H1 (cell line): ENCODE results near the gene SNW1. TPM values are rescaled to one million over a fixed set of nuclear protein-coding genes. Genes with fewer than 3 reads are reported as not detected.

ENCODE experiments used
- CBX5 ChIP-seq: fragments of 300-800, 300-1000 bp; sonication (generic); IDR thresholded peaks from 2 replicates; pipeline ENCODE4 v1.7.1; 2016; ENCODE audit warnings: antibody characterized with exemption, low read length, low read depth
- KDM4A ChIP-seq: IDR thresholded peaks from one replicate; pipeline ENCODE4 v1.7.1; 2012; ENCODE audit warnings: low read depth, mild to moderate bottlenecking, moderate library complexity, low read length, inconsistent platforms; ENCODE audit not compliant: severe bottlenecking
- KDM5A ChIP-seq: fragments of 200-600 bp; IDR thresholded peaks from 2 replicates; pipeline ENCODE4 v1.7.1; 2012; ENCODE audit warnings: mild to moderate bottlenecking, low read length, inconsistent platforms, mixed read lengths
- MAX ChIP-seq: IDR thresholded peaks from 2 replicates; pipeline ENCODE4 v1.6.1; 2012; ENCODE audit warnings: inconsistent platforms
- NANOG ChIP-seq: IDR thresholded peaks from 2 replicates; pipeline ENCODE4 v1.6.1; 2011; ENCODE audit warnings: low read length, low read depth, mild to moderate bottlenecking, inconsistent platforms; ENCODE audit not compliant: insufficient read depth, poor library complexity, severe bottlenecking
- NRF1 ChIP-seq: IDR thresholded peaks from 2 replicates; pipeline ENCODE4 v1.6.1; 2011; ENCODE audit warnings: mild to moderate bottlenecking, low read depth, low read length, improper control_type of control experiment
- PHF8 ChIP-seq: fragments of 200-600 bp; sonication (generic); conservative IDR thresholded peaks from 2 replicates; pipeline ENCODE4 v1.7.1; 2012; ENCODE audit warnings: low read depth, mild to moderate bottlenecking, inconsistent platforms, low read length, moderate library complexity
- RBBP5 ChIP-seq: IDR thresholded peaks from 2 replicates; pipeline ENCODE4 v1.7.1; 2012; ENCODE audit warnings: low read depth, mild to moderate bottlenecking, inconsistent platforms, low read length, moderate library complexity, borderline replicate concordance
- SP1 ChIP-seq: IDR thresholded peaks from 2 replicates; pipeline ENCODE4 v1.6.1; 2011; ENCODE audit warnings: low read depth, low read length
- SP4 ChIP-seq: IDR thresholded peaks from 2 replicates; pipeline ENCODE4 v1.6.1; 2012; ENCODE audit warnings: low read length, inconsistent platforms
- polyA plus RNA-seq, 7 experiments: library from polyadenylated mRNA; depleted of rRNA in 3 of 7; stranded (reverse) in 5 of 7; unstranded in 2 of 7; fragments of >200 nt in 5 of 7; fragments of 200-250 nt in 2 of 7; gene quantifications; 1 replicate in 5 of 7; 2 replicates in 1 of 7; 4 replicates in 1 of 7; pipeline versions ENCODE4 v1.2.1 to v1.2.3, GENCODE V29; 2011 to 2013; ENCODE audit warnings: missing spikeins in 2 of 7, mixed read lengths in 2 of 7
- total RNA-seq: library from RNA; stranded (reverse); fragmentation: NEBNext Ultra II Directional; extraction: Animal tissue kit (Norgen Biotek cat#: 25700); gene quantifications from 2 replicates; pipeline ENCODE4 v1.2.1, GENCODE V29; 2021
- TF ChIP-seq, protein P1 (sequence below): fragments of 300-600 bp; sonication (generic); IDR thresholded peaks from 2 replicates; pipeline ENCODE4 v1.7.1; 2012; ENCODE audit warnings: low read length, moderate library complexity, mild to moderate bottlenecking, inconsistent platforms; ENCODE audit not compliant: insufficient replicate concordance

SNW1 gene
- total and polyA plus RNA-seq, 2 of the 8 experiments (the other 6 are each of a cell fraction or from before 2014, with no cell fraction given) = 13.2 to 79.2 TPM

DNA sequence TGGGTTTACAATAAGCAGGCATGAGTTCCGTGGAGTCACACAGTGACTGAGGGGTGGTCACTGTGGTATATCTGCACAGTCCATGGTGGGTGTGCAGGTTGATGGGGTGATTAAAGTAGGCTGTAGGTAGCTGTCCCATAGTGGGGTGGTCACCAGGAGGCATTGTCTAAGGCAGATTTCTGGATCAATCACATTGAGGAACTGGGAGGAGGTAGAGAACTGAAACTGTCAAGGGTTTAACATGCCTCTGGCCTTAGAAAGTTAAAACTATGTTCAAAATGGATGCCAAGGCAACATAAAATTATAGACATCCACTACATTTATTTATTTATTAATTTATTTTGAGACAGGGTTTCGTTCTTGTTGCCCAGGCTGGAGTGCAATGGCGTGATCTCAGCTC, 47.3 kb upstream of the SNW1 start (continued):
- TF ChIP-seq, protein P1, sequence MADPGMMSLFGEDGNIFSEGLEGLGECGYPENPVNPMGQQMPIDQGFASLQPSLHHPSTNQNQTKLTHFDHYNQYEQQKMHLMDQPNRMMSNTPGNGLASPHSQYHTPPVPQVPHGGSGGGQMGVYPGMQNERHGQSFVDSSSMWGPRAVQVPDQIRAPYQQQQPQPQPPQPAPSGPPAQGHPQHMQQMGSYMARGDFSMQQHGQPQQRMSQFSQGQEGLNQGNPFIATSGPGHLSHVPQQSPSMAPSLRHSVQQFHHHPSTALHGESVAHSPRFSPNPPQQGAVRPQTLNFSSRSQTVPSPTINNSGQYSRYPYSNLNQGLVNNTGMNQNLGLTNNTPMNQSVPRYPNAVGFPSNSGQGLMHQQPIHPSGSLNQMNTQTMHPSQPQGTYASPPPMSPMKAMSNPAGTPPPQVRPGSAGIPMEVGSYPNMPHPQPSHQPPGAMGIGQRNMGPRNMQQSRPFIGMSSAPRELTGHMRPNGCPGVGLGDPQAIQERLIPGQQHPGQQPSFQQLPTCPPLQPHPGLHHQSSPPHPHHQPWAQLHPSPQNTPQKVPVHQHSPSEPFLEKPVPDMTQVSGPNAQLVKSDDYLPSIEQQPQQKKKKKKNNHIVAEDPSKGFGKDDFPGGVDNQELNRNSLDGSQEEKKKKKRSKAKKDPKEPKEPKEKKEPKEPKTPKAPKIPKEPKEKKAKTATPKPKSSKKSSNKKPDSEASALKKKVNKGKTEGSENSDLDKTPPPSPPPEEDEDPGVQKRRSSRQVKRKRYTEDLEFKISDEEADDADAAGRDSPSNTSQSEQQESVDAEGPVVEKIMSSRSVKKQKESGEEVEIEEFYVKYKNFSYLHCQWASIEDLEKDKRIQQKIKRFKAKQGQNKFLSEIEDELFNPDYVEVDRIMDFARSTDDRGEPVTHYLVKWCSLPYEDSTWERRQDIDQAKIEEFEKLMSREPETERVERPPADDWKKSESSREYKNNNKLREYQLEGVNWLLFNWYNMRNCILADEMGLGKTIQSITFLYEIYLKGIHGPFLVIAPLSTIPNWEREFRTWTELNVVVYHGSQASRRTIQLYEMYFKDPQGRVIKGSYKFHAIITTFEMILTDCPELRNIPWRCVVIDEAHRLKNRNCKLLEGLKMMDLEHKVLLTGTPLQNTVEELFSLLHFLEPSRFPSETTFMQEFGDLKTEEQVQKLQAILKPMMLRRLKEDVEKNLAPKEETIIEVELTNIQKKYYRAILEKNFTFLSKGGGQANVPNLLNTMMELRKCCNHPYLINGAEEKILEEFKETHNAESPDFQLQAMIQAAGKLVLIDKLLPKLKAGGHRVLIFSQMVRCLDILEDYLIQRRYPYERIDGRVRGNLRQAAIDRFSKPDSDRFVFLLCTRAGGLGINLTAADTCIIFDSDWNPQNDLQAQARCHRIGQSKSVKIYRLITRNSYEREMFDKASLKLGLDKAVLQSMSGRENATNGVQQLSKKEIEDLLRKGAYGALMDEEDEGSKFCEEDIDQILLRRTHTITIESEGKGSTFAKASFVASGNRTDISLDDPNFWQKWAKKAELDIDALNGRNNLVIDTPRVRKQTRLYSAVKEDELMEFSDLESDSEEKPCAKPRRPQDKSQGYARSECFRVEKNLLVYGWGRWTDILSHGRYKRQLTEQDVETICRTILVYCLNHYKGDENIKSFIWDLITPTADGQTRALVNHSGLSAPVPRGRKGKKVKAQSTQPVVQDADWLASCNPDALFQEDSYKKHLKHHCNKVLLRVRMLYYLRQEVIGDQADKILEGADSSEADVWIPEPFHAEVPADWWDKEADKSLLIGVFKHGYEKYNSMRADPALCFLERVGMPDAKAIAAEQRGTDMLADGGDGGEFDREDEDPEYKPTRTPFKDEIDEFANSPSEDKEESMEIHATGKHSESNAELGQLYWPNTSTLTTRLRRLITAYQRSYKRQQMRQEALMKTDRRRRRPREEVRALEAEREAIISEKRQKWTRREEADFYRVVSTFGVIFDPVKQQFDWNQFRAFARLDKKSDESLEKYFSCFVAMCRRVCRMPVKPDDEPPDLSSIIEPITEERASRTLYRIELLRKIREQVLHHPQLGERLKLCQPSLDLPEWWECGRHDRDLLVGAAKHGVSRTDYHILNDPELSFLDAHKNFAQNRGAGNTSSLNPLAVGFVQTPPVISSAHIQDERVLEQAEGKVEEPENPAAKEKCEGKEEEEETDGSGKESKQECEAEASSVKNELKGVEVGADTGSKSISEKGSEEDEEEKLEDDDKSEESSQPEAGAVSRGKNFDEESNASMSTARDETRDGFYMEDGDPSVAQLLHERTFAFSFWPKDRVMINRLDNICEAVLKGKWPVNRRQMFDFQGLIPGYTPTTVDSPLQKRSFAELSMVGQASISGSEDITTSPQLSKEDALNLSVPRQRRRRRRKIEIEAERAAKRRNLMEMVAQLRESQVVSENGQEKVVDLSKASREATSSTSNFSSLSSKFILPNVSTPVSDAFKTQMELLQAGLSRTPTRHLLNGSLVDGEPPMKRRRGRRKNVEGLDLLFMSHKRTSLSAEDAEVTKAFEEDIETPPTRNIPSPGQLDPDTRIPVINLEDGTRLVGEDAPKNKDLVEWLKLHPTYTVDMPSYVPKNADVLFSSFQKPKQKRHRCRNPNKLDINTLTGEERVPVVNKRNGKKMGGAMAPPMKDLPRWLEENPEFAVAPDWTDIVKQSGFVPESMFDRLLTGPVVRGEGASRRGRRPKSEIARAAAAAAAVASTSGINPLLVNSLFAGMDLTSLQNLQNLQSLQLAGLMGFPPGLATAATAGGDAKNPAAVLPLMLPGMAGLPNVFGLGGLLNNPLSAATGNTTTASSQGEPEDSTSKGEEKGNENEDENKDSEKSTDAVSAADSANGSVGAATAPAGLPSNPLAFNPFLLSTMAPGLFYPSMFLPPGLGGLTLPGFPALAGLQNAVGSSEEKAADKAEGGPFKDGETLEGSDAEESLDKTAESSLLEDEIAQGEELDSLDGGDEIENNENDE = no peak
- TF ChIP-seq SP1 = no peak
- no peak for TF ChIP-seq KDM5A
- TF ChIP-seq SP4 = no peak
- no peak for TF ChIP-seq RBBP5
- no peak for TF ChIP-seq PHF8
- no peak for TF ChIP-seq KDM4A
- TF ChIP-seq MAX = no peak
- no peak for TF ChIP-seq CBX5
- no peak for TF ChIP-seq NANOG
- no peak for TF ChIP-seq NRF1
